Femur (tissue), 1 donor: ENCODE data around the gene ERC2.
"Not testable (repeated sequence)": the region's sequence is repeated elsewhere in the genome, so short reads cannot be mapped to it uniquely, and the experiment has no call there.

Source experiments
- DNase-seq: peaks from one replicate; pipeline ENCODE4 v3.0.0-alpha.2; 2017

ERC2 gene

DNA sequence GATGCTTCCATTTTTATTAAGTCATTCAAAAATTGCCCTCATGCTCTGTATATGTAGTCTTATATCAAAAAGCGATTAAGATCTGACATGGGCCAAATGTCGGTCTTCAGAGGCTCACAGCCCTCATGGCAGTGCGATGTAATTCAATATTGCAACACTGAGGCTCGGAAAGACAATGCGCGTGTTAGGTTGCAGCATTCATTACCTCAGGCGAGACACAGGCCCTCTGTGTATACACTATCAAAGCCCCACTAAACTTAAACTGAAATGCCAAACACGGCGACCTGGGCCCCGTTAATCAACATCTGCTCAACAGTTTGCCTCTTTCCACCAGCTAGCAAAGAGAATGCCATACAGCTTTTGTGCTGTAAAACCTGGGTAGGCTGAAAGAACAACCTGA, 413.4 kb downstream of the ERC2 start:
- no peak for DNase-seq

DNA sequence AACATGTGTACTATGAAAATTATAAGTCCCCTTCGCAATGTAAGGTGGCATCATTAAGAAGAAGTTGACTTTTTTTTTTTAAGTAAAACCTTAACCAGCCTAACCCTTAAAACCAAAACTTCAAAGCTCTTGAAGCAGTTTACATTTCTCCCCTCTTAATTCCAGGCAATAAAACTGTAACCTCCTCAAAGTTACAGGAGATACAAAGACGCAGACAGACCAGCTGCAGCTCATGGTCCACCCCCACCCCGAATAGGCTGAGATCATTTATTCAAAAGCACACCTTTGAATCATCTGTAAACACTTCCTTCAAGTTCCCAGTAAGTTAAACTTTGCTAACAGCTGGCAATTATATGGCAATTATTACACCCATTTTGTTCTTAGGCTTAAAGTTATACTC, 414.5 kb downstream of the ERC2 start:
- DNase-seq: no peak

DNA sequence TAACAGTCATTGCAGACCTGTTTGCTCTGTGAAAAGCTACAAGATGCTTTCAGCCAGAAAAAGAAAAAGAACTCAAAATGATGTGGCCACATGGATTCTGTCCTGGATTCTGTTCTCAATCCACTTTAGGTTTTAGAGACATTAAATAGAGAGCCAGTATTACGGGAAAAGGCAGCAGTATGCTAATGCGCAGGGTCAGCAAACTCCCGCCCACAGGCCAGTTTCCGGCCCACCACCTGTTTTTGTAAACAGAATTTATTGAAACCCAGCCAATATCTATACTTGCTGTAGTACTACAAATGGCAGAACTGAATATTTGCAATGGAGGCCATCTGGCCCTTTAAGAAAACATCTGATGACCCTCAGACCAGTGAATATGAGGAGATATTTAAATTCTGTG, 416.1 kb downstream of the ERC2 start:
- DNase-seq: peak; percentile 42

DNA sequence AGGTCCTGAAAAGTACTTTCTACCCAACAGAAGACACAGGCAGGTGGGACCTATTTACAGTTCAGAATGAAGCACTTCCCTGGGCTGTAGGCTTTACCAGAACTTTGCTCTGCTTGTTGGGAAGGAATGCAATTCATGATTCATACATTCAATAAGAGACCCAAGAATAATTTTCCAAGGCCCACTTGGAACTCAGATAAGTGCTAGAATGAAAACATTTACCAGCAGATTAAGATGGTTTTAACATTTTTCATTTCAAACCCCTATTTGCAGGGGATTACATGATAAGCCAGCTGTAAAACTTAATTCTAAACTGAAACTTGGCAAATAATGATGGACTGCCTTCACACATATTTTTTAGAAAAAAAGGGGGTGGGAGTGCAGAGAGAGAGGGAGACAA, 417.2 kb downstream of the ERC2 start:
- DNase-seq: no peak

DNA sequence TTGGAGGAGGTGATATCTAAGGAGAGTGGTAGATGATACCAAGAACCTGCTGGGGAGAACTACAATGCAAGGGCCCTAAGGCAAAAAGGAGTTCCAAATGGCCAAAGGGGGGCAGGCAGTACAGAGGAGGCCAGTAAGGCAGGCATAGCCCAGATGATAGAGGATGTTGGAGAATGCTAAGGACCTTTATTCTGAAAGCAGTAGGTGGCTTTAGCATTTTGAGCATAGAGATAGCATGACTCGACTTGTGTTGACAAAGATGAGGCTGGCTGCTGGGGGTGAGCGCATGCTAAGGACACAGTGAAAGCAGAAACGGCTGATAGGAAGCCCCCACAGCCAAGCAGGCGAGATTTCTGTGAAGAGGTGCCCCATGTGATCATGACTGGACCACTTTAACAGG, 419.3 kb downstream of the ERC2 start:
- DNase-seq: no peak

DNA sequence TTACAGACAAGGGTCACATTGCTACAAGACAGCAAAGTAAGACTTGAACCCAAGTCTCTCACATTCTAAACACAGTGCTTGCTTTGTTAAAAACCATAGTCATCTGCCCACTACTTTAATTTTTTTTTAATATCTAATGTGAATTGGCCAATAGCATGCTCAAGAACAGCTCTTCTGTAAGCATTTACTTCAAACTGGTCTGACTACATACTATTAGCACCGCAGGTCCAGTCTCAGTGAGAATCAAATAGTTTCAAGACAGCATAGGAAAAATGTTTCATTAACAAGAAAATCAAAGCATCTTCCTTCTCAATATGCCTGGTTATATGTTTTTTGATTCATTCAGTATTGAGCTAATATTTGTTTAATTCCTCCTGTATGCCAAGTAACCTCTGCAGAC, 419.9 kb downstream of the ERC2 start:
- DNase-seq: no peak

DNA sequence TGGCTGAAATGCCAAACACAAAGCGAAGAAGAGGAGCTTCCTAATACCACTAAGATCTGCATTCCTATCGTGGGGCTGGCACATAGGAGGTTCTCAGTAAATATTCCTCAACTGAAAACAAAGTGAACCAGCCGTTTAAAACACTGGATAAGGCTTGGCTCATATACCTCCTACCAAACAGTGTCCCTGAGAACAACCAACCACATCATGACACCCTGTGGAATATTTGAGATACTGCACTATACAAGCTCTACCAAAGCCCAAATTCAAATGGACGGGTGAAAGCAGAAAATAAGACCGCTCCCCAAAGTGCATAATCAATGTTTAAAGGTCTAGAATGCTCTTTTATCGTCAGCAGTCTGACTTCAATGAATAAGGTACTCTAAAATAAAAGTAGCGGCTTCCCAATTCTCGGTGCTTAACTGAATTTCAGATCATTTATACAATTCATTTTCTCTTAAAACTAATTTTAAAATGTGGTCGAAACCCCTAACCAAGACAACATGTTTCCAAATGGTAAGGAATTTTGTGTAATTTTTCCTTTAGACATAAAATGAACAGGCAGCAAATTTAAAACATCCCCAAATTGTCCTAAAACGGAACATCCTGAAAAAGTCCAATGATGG, 425.8 kb downstream of the ERC2 start:
- DNase-seq: no peak

DNA sequence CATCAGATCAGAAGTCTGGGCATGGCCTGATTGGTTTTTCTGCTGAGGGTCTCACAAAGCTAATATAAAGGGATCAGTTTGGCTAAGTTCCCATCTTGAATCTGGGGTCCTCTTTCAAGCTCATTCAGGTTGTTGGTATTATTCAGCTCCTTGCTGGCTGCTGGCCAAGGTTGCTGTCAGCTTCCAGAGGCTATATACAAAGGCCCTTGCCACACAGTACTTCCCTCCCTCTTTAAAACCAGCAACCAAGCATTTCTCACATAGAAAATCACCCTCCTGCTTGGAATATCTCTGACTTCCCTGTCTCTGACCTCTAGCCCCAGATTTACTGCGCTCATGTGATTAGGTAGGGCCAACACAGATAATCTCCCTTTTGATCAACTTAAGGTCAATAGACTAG, 442.9 kb downstream of the ERC2 start:
- no peak for DNase-seq

DNA sequence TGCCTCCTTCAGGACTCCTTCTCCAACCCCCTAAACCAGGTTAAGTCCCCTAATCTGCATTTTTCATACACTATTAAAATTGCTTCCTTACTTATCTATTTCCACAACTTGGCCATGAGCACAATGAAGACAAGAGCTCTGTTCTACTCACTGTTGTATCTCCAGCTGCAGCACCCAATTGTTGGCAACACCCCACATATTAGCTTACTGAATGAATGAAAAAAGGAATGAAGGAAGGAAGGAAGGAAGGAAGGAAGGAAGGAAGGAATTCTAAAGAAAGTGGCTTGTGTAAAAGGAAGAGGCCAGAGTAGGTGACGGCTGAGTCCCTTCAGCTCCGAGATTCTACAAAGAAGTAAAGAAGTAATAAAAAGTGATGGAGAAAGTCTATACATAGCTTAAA, 444.7 kb downstream of the ERC2 start:
- DNase-seq: no peak

DNA sequence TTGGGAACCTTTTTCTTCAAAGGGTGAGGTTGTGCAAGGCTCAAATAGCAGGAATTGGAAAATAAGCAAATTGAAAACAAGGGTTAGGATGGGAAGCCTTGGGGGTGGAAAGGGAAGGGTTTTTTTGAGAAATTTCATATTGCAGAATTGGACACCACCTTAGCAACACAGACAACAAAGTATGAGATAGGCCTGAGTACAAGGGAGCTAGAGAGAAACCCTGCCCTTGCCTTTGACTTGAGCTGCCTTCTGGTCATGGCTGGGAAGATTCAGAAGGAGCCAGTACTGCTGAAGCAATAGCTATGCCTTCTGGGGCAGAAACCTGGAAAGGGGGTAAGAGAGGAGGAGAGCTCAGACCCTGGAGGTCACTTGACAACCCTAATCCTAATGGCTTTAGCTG, 445.6 kb downstream of the ERC2 start:
- DNase-seq: no peak

DNA sequence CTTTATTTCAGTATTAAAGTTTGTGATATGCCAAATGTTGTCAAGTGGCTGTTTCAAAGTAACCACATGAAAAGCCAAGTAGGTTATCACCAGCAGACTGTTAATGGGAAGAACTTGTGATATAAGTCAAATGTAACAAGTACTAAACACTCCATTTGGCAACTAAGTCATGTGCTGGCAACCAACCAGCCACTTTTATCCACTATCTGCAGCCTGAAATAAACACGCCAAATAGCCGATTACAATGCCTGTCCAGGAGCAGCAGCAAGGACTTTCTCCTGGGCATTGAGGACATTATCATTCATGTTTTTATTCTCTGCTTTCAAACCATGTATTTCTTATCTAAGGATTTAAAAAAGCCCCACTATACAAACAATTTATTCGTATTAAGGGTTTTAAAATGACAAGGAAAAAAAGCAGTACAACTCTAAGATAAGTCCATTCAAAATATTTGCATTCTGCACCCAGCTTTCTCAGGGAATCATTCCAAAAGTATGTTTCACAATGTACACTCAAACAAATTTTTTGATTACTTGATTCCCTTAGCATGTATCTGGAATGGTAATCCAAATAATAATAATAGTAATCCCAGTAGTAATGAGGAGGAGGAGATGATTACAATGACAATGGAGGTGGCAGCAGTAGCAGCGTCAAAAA, 448.6 kb downstream of the ERC2 start:
- no peak for DNase-seq

DNA sequence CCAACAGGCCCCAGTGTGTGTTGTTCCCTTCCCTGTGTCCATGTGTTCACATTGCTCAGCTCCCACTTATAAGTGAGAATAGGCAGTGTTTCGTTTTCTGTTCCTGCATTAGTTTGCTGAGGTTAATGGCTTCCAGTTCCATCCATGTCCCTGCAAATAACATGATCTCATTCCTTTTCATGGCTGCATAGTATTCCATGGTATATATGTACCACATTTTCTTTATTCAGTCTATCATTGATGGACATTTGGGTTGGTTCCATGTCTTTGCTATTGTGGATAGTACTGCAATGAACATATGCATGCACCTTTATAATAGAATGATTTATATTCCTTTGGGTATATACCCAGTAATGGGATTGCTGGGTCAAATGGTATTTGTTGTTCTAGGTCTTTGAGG, 452.9 kb downstream of the ERC2 start:
- DNase-seq: not testable (repeated sequence)

DNA sequence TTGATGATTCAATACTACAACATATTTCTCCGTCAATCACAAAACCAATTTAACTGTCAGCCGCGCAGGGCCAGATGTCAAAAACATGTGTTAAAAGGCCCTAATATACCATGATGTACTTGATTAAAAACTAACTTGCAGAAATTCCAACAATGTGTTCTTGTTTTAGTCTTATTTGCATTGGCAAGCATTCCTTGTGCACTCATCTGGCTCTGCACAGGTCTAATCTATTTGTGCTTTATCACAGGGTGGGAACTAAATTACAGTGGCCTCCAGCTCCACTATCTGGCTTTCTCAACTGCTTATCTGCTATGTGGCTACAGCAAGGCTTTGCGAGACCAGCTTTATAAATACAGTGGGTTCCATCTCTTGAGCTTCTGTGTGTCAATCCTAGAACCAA, 455.5 kb downstream of the ERC2 start:
- DNase-seq: no peak

DNA sequence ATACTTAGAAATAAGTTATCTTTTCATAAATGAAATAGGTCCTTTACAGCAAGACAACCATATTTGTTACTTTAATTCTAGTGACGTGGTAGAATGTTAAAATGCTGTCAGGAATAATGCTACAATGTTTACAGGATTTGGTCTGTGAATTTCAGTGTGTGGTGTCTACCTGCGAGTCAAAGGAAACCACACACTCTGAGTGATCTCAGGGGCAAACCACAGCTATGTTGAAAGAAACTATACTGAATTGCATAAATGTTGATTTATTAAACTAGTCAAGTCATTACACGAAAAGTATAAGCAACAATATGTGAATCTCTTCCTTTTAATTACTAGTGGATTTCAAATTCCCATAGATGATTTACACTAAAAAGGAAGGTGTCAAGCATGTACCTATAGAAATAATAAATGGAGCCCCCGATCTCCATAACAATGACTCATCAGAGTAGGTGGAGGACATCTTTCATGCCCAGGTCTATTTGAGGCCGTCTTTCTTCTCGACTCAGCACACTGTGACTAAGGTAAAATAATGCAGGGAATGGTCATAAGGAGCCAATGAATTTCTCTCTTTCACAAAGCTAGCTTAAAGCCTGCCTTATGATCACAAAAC, 463.0 kb downstream of the ERC2 start:
- no peak for DNase-seq

DNA sequence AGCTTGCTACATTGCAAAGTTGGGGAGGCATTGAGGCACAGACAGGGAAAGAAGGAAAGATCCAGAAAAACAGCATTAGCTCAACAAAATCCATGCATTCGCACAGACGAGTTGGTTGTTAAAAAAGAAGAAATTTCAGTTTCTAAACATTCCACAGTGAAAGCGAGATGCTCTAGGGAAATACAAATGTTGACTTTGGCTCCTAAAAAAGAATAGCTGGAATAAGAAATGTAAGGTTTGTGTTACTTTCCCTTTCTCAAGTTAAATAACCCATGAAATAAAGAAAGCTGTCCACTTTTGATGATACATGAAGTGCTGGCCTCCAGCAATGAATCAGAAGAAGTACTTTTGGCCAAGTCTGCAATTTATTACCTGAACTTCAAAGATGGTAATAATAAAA, 465.1 kb downstream of the ERC2 start:
- DNase-seq: no peak

DNA sequence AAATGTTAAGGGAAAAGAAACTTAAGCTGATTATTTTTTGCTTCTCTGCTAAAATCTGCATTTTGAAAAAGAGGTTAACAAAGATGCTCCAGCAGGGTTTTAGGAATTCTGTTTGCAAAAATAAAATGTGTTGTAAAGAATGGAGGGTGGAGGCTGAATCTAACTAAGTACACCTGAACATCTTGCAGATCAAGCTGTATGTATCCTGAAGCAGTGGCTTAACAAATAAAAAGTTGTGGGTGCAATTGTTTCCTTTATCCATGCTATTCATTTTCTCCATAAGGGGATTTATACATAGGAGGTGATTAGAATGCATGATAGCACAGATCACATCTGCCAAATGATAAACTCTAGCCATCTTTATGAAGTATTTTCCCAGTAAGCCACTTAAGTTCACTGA, 466.3 kb downstream of the ERC2 start:
- no peak for DNase-seq

DNA sequence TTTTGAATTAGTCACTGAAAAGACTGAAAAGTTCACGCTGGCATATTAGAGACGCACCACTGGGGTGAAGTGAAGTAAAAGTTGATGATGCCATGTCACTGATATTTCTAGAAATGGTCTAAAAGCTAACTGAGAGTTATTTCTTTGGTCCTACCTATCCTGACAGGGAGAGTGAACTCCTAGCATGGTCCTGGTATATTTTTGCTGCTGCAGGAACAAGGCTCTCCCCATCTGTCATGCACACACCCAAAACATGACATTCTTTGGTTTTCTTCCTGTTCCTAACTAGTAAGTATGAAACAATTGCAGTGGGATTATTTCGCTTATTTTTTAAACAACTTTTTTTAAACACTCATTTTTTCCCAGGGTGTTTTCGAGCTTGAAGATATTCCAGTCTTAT, 466.7 kb downstream of the ERC2 start:
- DNase-seq: no peak

DNA sequence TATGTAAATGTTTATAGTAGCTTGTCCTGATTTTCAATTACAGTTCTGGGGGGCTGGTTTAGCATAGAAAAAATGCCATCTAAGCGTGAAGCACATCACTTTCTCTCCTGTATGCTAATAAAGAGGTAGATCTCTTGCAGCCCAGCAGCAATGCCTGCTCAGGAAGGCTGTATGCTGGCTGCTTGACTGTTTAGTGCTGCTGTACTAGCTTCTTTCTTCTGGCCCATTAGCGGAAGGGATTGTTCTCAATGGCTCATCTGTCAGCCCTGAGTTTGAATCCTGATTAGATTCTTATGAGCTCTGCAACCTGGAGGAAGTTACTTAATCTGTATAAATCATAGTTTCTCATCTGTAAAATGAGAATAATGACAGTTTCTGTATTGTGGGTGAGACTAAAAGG, 478.9 kb downstream of the ERC2 start:
- DNase-seq: no peak

DNA sequence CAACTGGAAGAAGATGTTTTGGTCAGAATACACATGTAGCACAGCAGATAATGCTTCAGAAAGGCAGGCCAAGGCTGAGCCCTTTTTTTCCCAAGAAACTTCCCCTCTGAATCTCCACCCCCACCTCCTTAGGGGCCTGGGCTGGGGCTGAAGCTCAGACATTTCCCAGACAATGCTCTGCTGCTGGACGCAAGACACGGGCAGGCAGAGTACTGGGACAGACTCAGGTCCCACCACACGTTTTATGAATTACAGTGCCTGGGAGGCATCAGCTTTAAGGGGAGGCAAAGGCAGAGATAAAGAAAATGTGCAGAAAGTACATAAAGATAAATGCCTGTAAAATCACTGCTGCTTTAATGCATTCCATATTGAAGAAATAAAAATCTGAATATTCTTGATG, 479.4 kb downstream of the ERC2 start:
- DNase-seq: no peak

DNA sequence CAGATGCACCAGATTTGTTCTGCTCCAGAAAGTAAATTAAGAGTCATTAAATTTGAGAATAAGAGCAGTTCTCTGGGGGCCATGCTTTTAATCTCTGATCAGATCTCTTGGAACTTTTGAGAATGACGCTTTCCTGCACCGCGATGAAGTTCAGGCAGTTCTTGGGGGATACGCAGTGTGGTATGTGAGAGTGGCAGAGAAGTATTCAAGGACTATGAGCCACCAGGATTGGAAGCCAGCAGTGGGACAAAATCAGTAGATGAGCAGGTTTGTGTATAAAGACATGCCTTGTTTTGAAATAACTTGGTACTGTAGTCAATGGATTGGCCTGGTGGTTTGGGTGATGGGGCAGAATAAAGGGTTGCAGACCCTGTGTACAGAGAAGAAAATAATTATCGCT, 483.6 kb downstream of the ERC2 start:
- DNase-seq: no peak

DNA sequence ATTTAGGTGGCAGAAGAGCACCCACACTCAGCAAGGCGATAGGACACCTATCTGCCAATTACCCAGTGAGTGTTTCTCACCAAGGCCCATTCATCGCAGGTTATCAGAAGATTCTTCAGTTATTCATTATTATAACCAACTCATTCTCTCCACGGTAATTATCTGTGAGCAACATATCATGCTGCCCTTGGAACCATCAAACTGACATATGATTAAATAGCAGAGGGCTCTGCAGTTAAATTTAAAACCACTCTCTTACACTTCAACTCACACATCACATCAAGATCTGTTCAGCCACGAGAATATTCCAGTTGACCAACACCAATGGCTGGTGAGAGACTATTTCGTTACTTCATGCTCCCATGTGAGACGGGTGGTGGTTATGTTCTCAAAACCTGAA, 489.3 kb downstream of the ERC2 start:
- DNase-seq: no peak

DNA sequence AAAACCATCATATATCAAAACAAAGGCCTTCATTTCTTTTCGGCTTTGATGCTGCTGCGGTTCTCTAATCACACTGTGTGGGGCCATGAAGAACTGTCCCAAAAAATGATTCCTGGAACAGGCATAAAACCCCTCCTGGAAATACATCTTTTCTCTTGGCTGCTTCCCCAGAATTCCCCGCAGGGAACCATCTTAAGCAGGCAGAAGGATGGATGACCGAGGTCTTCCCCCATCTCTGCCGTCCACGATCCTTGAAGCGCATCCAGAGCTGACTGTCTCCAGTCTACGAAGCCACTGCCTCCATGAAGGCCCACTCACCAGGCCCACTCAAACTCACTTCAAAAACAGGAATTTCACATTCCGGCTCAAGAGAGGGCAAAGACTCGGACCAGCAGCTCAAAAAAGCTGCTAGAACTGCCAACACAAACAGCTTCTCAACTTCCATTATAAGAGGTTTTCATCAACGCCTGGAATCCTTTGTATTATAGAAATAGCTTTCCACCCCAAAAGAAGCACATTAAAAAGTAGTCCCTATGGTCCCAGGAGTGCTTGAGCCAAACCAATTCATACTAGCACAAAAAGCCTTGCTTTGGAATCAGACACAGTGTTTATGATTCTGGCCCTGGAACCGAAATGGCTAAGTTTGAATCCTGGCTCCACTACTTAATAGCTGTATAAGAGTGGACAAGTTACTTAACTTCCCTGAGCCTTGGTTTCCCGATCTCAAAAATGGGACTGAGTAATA, 493.7 kb downstream of the ERC2 start:
- DNase-seq: peak; percentile 84

DNA sequence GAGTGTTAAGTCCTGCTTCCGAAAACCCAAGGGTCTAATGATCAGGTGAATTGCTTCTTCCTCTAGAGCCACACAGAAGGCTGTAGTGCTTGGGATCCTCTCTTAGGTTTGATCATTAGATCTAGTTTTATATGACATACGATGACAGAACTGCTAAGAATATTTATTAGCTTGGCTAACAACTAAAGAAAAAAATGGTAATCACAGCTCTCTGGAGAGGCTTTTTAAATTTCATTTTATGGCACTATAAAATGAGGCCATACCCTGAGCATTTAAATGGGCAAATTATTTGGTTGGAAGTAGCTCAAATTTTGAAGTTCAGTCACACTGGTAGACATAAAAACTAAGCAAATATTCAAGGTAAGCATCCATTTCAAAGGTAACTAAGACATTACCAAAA, 498.6 kb downstream of the ERC2 start:
- no peak for DNase-seq

DNA sequence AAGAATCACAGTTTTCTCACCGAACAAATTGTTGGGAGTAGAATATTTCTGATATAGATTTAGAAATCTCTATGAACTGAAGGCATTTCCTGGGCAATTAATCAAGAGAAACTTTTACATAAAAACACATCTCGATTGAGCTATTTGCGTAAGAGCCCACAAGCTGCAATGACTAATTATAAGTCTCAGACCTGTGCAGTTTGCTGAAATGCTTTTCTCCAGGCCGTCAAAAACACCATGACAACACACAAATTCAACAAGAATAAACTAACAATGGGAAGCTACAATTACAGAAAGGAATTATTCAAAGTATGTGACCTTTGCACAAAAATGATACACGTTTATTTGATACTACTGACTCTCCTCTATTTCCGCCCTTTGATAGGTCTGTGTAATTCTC, 499.9 kb downstream of the ERC2 start:
- no peak for DNase-seq
